Measurements from ENCODE around the gene SRSF10. TPM values are rescaled to one million over a fixed set of nuclear protein-coding genes. Genes with fewer than 3 reads are reported as not detected.
"Not testable (repeated sequence)": the region's sequence is repeated elsewhere in the genome, so short reads cannot be mapped to it uniquely, and the experiment has no call there.

The SRSF10 gene
- polyA plus RNA-seq, 3 donors, result 66.6 to 76.2 (median 75.6) TPM

DNA sequence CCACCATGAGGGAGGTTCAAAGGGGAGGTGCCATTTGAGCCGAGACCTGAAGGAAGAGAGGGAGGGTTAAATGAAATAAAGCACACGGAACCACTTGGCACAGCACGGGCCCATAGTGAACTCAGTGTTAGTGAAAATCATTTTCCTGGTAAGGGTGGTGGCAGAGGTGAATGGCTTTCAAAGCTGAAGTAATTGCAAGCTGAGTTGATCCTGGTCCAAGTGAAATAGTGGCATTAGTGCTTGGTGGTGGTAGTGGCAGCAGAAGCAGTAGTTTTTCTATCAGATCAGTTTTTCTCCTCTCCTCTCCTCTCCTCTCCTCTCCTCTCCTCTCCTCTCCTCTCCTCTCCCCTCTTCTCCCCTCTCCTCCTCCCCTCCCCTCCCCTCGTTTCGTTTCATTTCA lies 30.5 kb upstream of the SRSF10 start:
- Histone ChIP-seq H3K9ac (ENCODE audit: insufficient read depth, low read length, poor library complexity, severe bottlenecking) (no peak overlapping the region), H4K20me1 (ENCODE audit: insufficient read depth, low read length) (no peaks in the 10 kb centered on the region), H3K27me3 (ENCODE audit: control insufficient read depth in 2 of 2, insufficient read depth in 2 of 2, low read length in 2 of 2) (no peaks in the 10 kb centered on the region), H3K4me3 (replicated peaks in 1 of 3; ENCODE audit: low read depth in 2 of 3, low read length in 3 of 3) (no peak overlapping the region), H3K27ac (ENCODE audit: low read depth in 1 of 2, low read length in 2 of 2) (no peak overlapping the region), H2AFZ (ENCODE audit: insufficient read depth, low read depth, low read length, poor library complexity, severe bottlenecking) (no peak overlapping the region), H3K79me2 (ENCODE audit: insufficient read depth, low read length) (no peaks in the 10 kb centered on the region), H3K4me2 (replicated peaks; ENCODE audit: extremely low read depth, low read length, poor library complexity, severe bottlenecking) (no peak overlapping the region), H3K9me3 (replicated peaks in 1 of 2; ENCODE audit: control insufficient read depth in 1 of 2, insufficient read depth in 1 of 2, low read length in 2 of 2) (no peaks in the 10 kb centered on the region), H3K4me1 (ENCODE audit: control insufficient read depth in 1 of 2, insufficient read depth in 2 of 2, low read length in 2 of 2) (no peaks in the 10 kb centered on the region), H3K36me3 (replicated peaks in 1 of 2; ENCODE audit: control insufficient read depth in 1 of 2, insufficient read depth in 2 of 2, low read length in 2 of 2) (no peaks in the 10 kb centered on the region)
- H3K27me3 Mint-ChIP-seq (ENCODE audit: low read depth in 3 of 3), result peaks cover 3 to 22% (median 6%) of the 10 kb centered on the region in 3 donors
- H3K36me3 Mint-ChIP-seq, result no peaks in the 10 kb centered on the region
- 100% methylated on average over 3 of the region's 5 CpGs for WGBS (ENCODE audit: insufficient coverage)
- H3K9me3 Mint-ChIP-seq, result peaks cover 0 to 2% (median 0%) of the 10 kb centered on the region in 7 donors
- H3K4me1 Mint-ChIP-seq, result peaks cover 2% of the 10 kb centered on the region
- no peak for TF ChIP-seq CTCF (IDR thresholded peaks at IDR 0.05)
- no peak for DNase-seq
- H3K4me3 Mint-ChIP-seq, result no peak overlapping the region
- no peak overlapping the region for H3K27ac Mint-ChIP-seq
- intact Hi-C loops (cut with micrococcal nuclease), result no loop called here

DNA sequence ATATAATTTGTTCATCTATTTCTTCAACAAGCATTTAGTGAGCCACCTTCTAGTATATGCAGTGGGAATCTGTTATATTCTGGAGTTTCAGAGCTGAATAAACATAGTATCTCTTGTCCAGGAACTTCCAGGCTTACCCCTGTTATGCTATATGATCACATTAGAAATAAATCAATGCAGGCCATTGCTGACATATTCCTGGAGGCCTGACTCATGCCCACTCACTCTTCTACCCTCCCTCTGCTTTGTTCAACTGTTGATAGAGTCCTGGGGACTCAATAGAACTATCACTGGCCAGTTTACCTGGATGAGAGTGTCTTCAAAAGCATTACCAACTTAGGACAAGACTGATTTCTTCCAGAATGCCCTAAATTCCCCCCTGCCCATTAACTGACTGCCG lies 29.3 kb upstream of the SRSF10 start:
- Mint-ChIP-seq H3K27me3 (ENCODE audit: low read depth in 3 of 3) (peaks cover 3 to 22% (median 6%) of the 10 kb centered on the region in 3 donors), H3K4me3 (no peak overlapping the region), H3K4me1 (peaks cover 2% of the 10 kb centered on the region), H3K36me3 (no peaks in the 10 kb centered on the region), H3K27ac (no peak overlapping the region), H3K9me3 (peaks cover 0 to 2% (median 0%) of the 10 kb centered on the region in 7 donors)
- H3K9me3 ChIP-seq (replicated peaks in 1 of 2; ENCODE audit: control insufficient read depth in 1 of 2, insufficient read depth in 1 of 2, low read length in 2 of 2), result no peaks in the 10 kb centered on the region
- no peak overlapping the region for H2AFZ ChIP-seq (ENCODE audit: insufficient read depth, low read depth, low read length, poor library complexity, severe bottlenecking)
- no peak overlapping the region for H3K4me2 ChIP-seq (replicated peaks; ENCODE audit: extremely low read depth, low read length, poor library complexity, severe bottlenecking)
- no peak overlapping the region for H3K27ac ChIP-seq (ENCODE audit: low read depth in 1 of 2, low read length in 2 of 2)
- 100% methylated on average over 1 of the region's 1 CpG for WGBS (ENCODE audit: insufficient coverage)
- no peak for DNase-seq
- no peak for TF ChIP-seq CTCF (IDR thresholded peaks at IDR 0.05)
- no peaks in the 10 kb centered on the region for H3K27me3 ChIP-seq (ENCODE audit: control insufficient read depth in 2 of 2, insufficient read depth in 2 of 2, low read length in 2 of 2)
- H3K4me3 ChIP-seq (replicated peaks in 1 of 3; ENCODE audit: low read depth in 2 of 3, low read length in 3 of 3), result no peak overlapping the region
- H3K79me2 ChIP-seq (ENCODE audit: insufficient read depth, low read length), result no peaks in the 10 kb centered on the region
- no peaks in the 10 kb centered on the region for H4K20me1 ChIP-seq (ENCODE audit: insufficient read depth, low read length)
- intact Hi-C loops (cut with micrococcal nuclease), result no loop called here
- no peak overlapping the region for H3K9ac ChIP-seq (ENCODE audit: insufficient read depth, low read length, poor library complexity, severe bottlenecking)
- no peaks in the 10 kb centered on the region for H3K36me3 ChIP-seq (replicated peaks in 1 of 2; ENCODE audit: control insufficient read depth in 1 of 2, insufficient read depth in 2 of 2, low read length in 2 of 2)
- no peaks in the 10 kb centered on the region for H3K4me1 ChIP-seq (ENCODE audit: control insufficient read depth in 1 of 2, insufficient read depth in 2 of 2, low read length in 2 of 2)

DNA sequence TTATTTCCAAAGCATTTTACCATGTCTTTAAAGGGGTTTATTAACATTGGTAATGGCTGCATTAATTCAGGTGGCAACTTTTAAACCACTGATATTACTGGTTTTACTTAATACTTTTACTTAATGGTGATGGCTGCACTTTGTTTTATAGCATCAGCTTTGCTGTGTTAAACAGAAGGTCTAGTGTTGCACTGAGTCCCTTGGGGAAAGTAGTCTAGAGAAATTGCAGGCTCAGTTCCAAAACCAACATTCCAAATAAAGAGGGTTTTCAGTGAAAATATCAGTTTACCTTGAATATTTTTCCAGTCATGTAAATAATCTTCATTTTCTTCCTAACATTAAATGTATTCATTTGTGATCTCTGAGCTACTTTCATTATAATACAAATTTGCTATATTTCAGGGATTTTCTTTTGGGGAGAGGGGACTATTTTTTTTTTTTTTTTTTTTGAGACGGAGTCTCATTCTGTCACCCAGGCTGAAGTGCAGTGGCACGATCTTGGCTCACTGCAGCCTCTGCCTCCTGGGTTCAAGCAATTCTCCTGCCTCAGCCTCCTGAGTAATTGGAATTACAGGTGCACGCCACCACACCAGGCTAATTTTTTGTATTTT lies 28.6 kb upstream of the SRSF10 start:
- H3K27me3 Mint-ChIP-seq (ENCODE audit: low read depth in 3 of 3), result peaks cover 3 to 23% (median 9%) of the 10 kb centered on the region in 3 donors
- H3K9me3 Mint-ChIP-seq; H3K36me3 Mint-ChIP-seq; H3K27ac Mint-ChIP-seq; H3K9ac ChIP-seq (ENCODE audit: insufficient read depth, low read length, poor library complexity, severe bottlenecking); DNase-seq; intact Hi-C loops (cut with micrococcal nuclease); H3K9me3 ChIP-seq (replicated peaks in 1 of 2; ENCODE audit: control insufficient read depth in 1 of 2, insufficient read depth in 1 of 2, low read length in 2 of 2); H3K36me3 ChIP-seq (replicated peaks in 1 of 2; ENCODE audit: control insufficient read depth in 1 of 2, insufficient read depth in 2 of 2, low read length in 2 of 2); H2AFZ ChIP-seq (ENCODE audit: insufficient read depth, low read depth, low read length, poor library complexity, severe bottlenecking); H3K4me3 Mint-ChIP-seq; H3K27me3 ChIP-seq (ENCODE audit: control insufficient read depth in 2 of 2, insufficient read depth in 2 of 2, low read length in 2 of 2); H3K79me2 ChIP-seq (ENCODE audit: insufficient read depth, low read length); H3K4me2 ChIP-seq (replicated peaks; ENCODE audit: extremely low read depth, low read length, poor library complexity, severe bottlenecking); H3K4me1 ChIP-seq (ENCODE audit: control insufficient read depth in 1 of 2, insufficient read depth in 2 of 2, low read length in 2 of 2); H3K27ac ChIP-seq (ENCODE audit: low read depth in 1 of 2, low read length in 2 of 2); H3K4me3 ChIP-seq (replicated peaks in 1 of 3; ENCODE audit: low read depth in 2 of 3, low read length in 3 of 3); H3K4me1 Mint-ChIP-seq; H4K20me1 ChIP-seq (ENCODE audit: insufficient read depth, low read length): not testable (repeated sequence)
- WGBS (ENCODE audit: insufficient coverage), result no CpG with 5 or more reads among the region's 3 CpGs
